VCaP (cell line): ENCODE data around the gene WNT7B.

Source experiments
- H3K27ac ChIP-seq: fragments of 450-650 bp; 2 replicates; pipeline ENCODE4 v1.5.1; 2017
- CTCF ChIP-seq: fragments of 450-650 bp; conservative IDR thresholded peaks from 2 replicates; pipeline ENCODE4 v1.5.1; 2017; ENCODE audit warnings: mild to moderate bottlenecking, moderate library complexity

Gene WNT7B

GRCh38 chr22:45886540-45886939 is 90.4 kb downstream of the WNT7B start:
- H3K27ac ChIP-seq = no peak overlapping the region

GRCh38 chr22:45885941-45886395 is 91.0 kb downstream of the WNT7B start:
- H3K27ac ChIP-seq = no peak overlapping the region
- no peak for TF ChIP-seq CTCF

More at GRCh38 chr22:45886540-45886939, 90.4 kb downstream of the WNT7B start:
- no peak for TF ChIP-seq CTCF

- no peak for TF ChIP-seq CTCF
- no peak overlapping the region for H3K27ac ChIP-seq
Measured at GRCh38 chr22:45885171-45885840, 91.7 kb downstream of the WNT7B start.

GRCh38 chr22:45884201-45885062 is 92.5 kb downstream of the WNT7B start:
- TF ChIP-seq CTCF = no peak
- H3K27ac ChIP-seq = no peak overlapping the region

- TF ChIP-seq CTCF = no peak
- no peak overlapping the region for H3K27ac ChIP-seq
Measured at GRCh38 chr22:45883811-45884170, 93.2 kb downstream of the WNT7B start.

DNA sequence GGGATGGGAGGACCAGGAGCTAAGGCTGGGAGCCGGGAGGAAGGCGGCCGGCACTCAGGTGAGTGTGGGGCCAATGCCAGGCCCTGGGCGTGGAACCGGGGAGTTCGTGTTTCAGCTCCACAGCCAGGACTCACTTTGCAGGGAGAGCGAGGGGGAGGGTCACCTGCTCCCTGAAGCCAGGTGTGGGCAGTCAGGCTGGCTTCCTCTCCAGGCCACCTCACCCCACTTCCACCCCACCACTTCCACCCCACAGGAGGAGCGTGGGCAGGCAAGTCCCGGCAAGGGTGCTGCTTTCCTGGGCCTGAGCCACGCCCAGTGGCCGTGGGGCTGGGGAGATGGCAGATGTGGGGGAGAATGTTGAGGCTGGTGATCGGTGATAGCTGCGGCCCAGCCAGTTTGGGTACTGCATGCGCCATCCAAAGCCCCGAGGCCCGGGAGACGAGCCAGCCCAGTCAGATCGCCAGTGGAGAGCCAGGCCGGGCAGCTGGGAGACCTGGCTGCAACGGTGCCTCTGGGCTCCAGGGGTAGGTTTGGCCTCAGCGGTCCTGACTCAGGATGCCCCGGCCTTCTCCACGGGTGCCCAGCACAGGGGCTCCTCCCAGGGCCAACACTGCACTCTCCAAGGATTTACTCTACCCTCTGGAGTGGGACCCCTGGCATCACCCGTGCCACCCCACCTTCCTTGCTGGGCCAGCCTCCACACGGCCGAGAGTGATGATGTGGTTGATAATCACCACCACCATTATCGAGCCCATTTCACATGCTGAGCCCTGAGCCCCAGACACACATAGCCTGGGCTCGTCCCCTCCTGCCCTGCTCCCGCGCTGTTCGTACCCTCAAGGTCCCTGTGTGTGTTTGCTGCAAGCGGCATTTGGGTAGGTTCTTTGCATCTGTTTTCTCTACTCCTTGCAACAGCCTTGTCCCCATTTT is 93.8 kb downstream of the WNT7B start:
- no peak for TF ChIP-seq CTCF
- no peak overlapping the region for H3K27ac ChIP-seq

DNA sequence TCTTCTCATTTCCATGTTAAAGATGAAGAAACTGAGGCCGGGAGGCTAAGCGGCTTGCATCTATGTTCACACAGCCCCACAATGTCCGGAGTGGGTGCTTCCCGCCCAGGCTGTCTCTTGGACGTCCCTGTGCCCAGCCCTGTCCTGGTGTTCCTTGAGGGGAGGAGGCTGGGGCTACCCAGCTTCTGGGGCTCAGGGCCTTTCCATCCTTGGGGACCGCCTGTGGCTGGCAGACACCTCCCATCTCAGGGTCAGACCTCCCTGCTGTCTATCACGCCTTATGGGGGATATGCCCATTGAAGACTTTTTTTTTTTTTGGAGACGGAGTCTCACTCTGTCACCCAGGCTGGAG is 95.5 kb downstream of the WNT7B start:
- H3K27ac ChIP-seq = no peak overlapping the region
- TF ChIP-seq CTCF = no peak
